Measurements from ENCODE around the gene RAD9A. TPM values are rescaled to one million over a fixed set of nuclear protein-coding genes. Genes with fewer than 3 reads are reported as not detected.
"Not testable (repeated sequence)": the region's sequence is repeated elsewhere in the genome, so short reads cannot be mapped to it uniquely, and the experiment has no call there.

RAD9A gene
- total RNA-seq, 1 donor from 2014 or later = 10.4 TPM

GRCh38 chr11:67401495-67402191 lies 9.9 kb downstream of the RAD9A start, which contains the start of gene PPP1CA:
PPP1CA (minus strand) TSS chr11:67401858; CDS start chr11:67401782, 76 bp downstream.
- Histone ChIP-seq H3K79me2 (ENCODE audit: low read depth) (peaks cover 16% of the 10 kb centered on the region), H3K27me3 (no peaks in the 10 kb centered on the region), H4K20me1 (ENCODE audit: low read depth) (peaks cover 8% of the 10 kb centered on the region), H3K9me3 (ENCODE audit: low read depth) (no peaks in the 10 kb centered on the region), H3K9ac (peak within 1 kb of the TSS; percentile 75), H3K4me1 (peaks cover 13% of the 10 kb centered on the region), H3F3A (ENCODE audit: low read depth) (peaks cover 7% of the 10 kb centered on the region), H3K36me3 (no peaks in the 10 kb centered on the region), H3K4me2 (peak within 1 kb of the TSS; percentile 95), H3K27ac (no peak within 1 kb of the TSS), H2AFZ (replicated peaks) (no peak within 1 kb of the TSS), H3K4me3 (peak within 1 kb of the TSS; percentile 87)
- TF ChIP-seq CTCF (IDR thresholded peaks at IDR 0.05) (peak; percentile 59), EZH2phosphoT487 (IDR thresholded peaks at IDR 0.05) (no peak), EZH2 (IDR thresholded peaks at IDR 0.05) (no peak)
- peak; percentile 96 for DNase-seq (ENCODE audit: low spot score)
- H3K4me3 Mint-ChIP-seq = peak within 1 kb of the TSS; percentile 86
- peaks cover 8% of the 10 kb centered on the region for H3K27me3 Mint-ChIP-seq (ENCODE audit: insufficient read depth, low read depth)
- peaks cover 8% of the 10 kb centered on the region for H3K36me3 Mint-ChIP-seq
- peak within 1 kb of the TSS; percentile 50 for H3K27ac Mint-ChIP-seq
- H3K9me3 Mint-ChIP-seq = no peaks in the 10 kb centered on the region
- peaks cover 31% of the 10 kb centered on the region for H3K4me1 Mint-ChIP-seq

GRCh38 chr11:67402192-67402839 lies 10.5 kb downstream of the RAD9A start:
- Mint-ChIP-seq H3K4me3 (peak overlapping the region; percentile 65), H3K4me1 (peaks cover 35% of the 10 kb centered on the region), H3K27ac (peak overlapping the region; percentile 50)
- H3K27ac ChIP-seq; H3K9ac ChIP-seq; H2AFZ ChIP-seq (replicated peaks); H3K27me3 ChIP-seq; H3K36me3 Mint-ChIP-seq; H3K4me3 ChIP-seq; DNase-seq (ENCODE audit: low spot score); H4K20me1 ChIP-seq (ENCODE audit: low read depth); H3K27me3 Mint-ChIP-seq (ENCODE audit: insufficient read depth, low read depth); H3K9me3 ChIP-seq (ENCODE audit: low read depth); H3K36me3 ChIP-seq; H3K9me3 Mint-ChIP-seq; H3F3A ChIP-seq (ENCODE audit: low read depth): not testable (repeated sequence)
- Histone ChIP-seq H3K79me2 (ENCODE audit: low read depth) (peaks cover 16% of the 10 kb centered on the region), H3K4me2 (peak overlapping the region; percentile 69), H3K4me1 (peaks cover 13% of the 10 kb centered on the region)

- H3K4me3 Mint-ChIP-seq = peak overlapping the region; percentile 76
- Histone ChIP-seq H3K4me1 (peaks cover 13% of the 10 kb centered on the region), H3K79me2 (ENCODE audit: low read depth) (peaks cover 16% of the 10 kb centered on the region)
- not testable (repeated sequence) for H3K36me3 ChIP-seq; DNase-seq (ENCODE audit: low spot score); H3K4me3 ChIP-seq; H3K9me3 ChIP-seq (ENCODE audit: low read depth); H2AFZ ChIP-seq (replicated peaks); H3K27me3 ChIP-seq; H3K9ac ChIP-seq; H3K27me3 Mint-ChIP-seq (ENCODE audit: insufficient read depth, low read depth); H4K20me1 ChIP-seq (ENCODE audit: low read depth); H3K36me3 Mint-ChIP-seq; H3F3A ChIP-seq (ENCODE audit: low read depth); H3K27ac ChIP-seq; H3K9me3 Mint-ChIP-seq; H3K4me2 ChIP-seq
- peak overlapping the region; percentile 93 for H3K27ac Mint-ChIP-seq
- peaks cover 38% of the 10 kb centered on the region for H3K4me1 Mint-ChIP-seq
Measured at GRCh38 chr11:67403085-67403484, 11.3 kb downstream of the RAD9A start.

DNA sequence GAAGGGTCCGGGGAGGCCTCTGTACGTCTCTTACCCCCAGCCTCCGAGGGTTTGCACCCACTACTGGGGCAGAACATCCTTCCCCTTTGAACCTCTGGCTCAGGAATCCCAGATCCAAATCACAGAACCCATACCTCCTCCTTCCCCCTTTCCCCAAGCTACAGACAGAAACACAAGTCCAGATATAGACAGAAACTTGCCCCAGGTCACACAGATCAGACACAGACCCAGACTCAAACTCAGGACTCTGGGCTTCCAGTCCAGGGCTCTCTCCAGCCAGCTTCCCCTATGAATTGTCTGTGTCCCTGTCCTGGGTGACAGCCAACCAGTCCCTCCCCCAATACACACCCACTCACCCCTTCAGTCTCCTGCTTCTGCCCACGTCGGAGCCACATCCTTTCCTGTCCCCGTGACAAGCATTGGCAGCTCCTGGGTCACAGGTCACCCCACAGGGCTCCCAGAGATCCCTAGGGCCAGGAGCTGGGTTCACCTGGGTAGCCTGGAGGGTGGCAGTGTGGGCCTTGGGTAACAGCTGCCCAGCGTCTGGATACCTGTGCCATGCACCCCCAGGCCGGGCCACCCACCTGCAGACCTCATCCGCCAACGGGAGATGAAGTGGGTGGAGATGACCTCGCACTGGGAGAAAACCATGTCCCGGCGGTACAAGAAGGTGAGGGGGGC lies 12.9 kb downstream of the RAD9A start:
- peaks cover 8% of the 10 kb centered on the region for H3K27me3 Mint-ChIP-seq (ENCODE audit: insufficient read depth, low read depth)
- H3K4me1 ChIP-seq = peaks cover 13% of the 10 kb centered on the region
- H3K27ac ChIP-seq = no peak overlapping the region
- no peaks in the 10 kb centered on the region for H3K36me3 Mint-ChIP-seq
- peaks cover 16% of the 10 kb centered on the region for H3K79me2 ChIP-seq (ENCODE audit: low read depth)
- peaks cover 8% of the 10 kb centered on the region for H4K20me1 ChIP-seq (ENCODE audit: low read depth)
- H3K9me3 Mint-ChIP-seq = no peaks in the 10 kb centered on the region
- H3K4me3 ChIP-seq = no peak overlapping the region
- peak overlapping the region; percentile 68 for H3K4me3 Mint-ChIP-seq
- H3K9me3 ChIP-seq (ENCODE audit: low read depth) = no peaks in the 10 kb centered on the region
- peak overlapping the region; percentile 98 for H3K27ac Mint-ChIP-seq
- peaks cover 38% of the 10 kb centered on the region for H3K4me1 Mint-ChIP-seq
- H3K4me2 ChIP-seq = no peak overlapping the region
- no peak for DNase-seq (ENCODE audit: low spot score)
- H3K27me3 ChIP-seq = no peaks in the 10 kb centered on the region
- no peak overlapping the region for H2AFZ ChIP-seq (replicated peaks)
- H3F3A ChIP-seq (ENCODE audit: low read depth) = no peaks in the 10 kb centered on the region
- no peaks in the 10 kb centered on the region for H3K36me3 ChIP-seq
- H3K9ac ChIP-seq = no peak overlapping the region
- TF ChIP-seq CTCF (IDR thresholded peaks at IDR 0.05) = no peak
- TF ChIP-seq EZH2phosphoT487 (IDR thresholded peaks at IDR 0.05) = no peak
- no peak for TF ChIP-seq EZH2 (IDR thresholded peaks at IDR 0.05)
